Measurements from ENCODE around the gene GATD1.

DNA sequence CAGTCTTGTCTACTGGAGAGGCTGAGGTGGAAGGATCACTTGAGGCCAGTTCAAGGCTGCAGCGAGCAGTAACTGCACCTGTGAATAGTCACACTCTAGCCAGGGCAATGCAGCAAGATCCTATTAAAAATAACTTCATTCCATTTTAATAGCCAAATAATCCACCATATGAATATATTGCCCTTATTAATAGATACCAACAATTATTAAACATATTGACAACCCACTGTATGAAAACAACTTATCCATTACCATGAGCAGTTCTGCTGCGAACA lies 10.4 kb downstream of the GATD1 start:
- TF ChIP-seq, protein P1, sequence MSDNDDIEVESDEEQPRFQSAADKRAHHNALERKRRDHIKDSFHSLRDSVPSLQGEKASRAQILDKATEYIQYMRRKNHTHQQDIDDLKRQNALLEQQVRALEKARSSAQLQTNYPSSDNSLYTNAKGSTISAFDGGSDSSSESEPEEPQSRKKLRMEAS (IDR thresholded peaks at IDR 0.05): no peak
- no peak for TF ChIP-seq EP300 (IDR thresholded peaks at IDR 0.05; ENCODE audit: borderline replicate concordance)
- no peak for TF ChIP-seq CREB1 (IDR thresholded peaks at IDR 0.05; ENCODE audit: low read depth)
- TF ChIP-seq YY1 (IDR thresholded peaks at IDR 0.05; ENCODE audit: low read depth): no peak
- no peak for TF ChIP-seq TAF1 (IDR thresholded peaks at IDR 0.05; ENCODE audit: low read depth)
- TF ChIP-seq, protein P2, sequence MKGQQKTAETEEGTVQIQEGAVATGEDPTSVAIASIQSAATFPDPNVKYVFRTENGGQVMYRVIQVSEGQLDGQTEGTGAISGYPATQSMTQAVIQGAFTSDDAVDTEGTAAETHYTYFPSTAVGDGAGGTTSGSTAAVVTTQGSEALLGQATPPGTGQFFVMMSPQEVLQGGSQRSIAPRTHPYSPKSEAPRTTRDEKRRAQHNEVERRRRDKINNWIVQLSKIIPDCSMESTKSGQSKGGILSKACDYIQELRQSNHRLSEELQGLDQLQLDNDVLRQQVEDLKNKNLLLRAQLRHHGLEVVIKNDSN (IDR thresholded peaks at IDR 0.05): no peak
- TF ChIP-seq, protein P3, sequence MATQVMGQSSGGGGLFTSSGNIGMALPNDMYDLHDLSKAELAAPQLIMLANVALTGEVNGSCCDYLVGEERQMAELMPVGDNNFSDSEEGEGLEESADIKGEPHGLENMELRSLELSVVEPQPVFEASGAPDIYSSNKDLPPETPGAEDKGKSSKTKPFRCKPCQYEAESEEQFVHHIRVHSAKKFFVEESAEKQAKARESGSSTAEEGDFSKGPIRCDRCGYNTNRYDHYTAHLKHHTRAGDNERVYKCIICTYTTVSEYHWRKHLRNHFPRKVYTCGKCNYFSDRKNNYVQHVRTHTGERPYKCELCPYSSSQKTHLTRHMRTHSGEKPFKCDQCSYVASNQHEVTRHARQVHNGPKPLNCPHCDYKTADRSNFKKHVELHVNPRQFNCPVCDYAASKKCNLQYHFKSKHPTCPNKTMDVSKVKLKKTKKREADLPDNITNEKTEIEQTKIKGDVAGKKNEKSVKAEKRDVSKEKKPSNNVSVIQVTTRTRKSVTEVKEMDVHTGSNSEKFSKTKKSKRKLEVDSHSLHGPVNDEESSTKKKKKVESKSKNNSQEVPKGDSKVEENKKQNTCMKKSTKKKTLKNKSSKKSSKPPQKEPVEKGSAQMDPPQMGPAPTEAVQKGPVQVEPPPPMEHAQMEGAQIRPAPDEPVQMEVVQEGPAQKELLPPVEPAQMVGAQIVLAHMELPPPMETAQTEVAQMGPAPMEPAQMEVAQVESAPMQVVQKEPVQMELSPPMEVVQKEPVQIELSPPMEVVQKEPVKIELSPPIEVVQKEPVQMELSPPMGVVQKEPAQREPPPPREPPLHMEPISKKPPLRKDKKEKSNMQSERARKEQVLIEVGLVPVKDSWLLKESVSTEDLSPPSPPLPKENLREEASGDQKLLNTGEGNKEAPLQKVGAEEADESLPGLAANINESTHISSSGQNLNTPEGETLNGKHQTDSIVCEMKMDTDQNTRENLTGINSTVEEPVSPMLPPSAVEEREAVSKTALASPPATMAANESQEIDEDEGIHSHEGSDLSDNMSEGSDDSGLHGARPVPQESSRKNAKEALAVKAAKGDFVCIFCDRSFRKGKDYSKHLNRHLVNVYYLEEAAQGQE (IDR thresholded peaks at IDR 0.05; ENCODE audit: low read depth): no peak
- no peak for TF ChIP-seq TEAD4 (IDR thresholded peaks at IDR 0.05)
- TF ChIP-seq NFIC (IDR thresholded peaks at IDR 0.05): no peak
- no peak for TF ChIP-seq FOXM1 (IDR thresholded peaks at IDR 0.05; ENCODE audit: borderline replicate concordance, low read depth)
